ENCODE data around the gene SHKBP1. TPM values are rescaled to one million over a fixed set of nuclear protein-coding genes. Genes with fewer than 3 reads are reported as not detected.
A peak's percentile ranks its signal among the peaks of the same experiment; 100 is the strongest.

SHKBP1 gene
- polyA plus RNA-seq, 3 donors = 234 to 324 (median 284) TPM

GRCh38 chr19:40633207-40633606 lies 56.5 kb downstream of the SHKBP1 start:
- Histone ChIP-seq H3K4me3 (replicated peaks in 1 of 3; ENCODE audit: low read depth in 2 of 3, low read length in 3 of 3) (no peak overlapping the region), H3K4me1 (ENCODE audit: control insufficient read depth in 1 of 2, insufficient read depth in 2 of 2, low read length in 2 of 2) (peaks cover 0 to 4% of the 10 kb centered on the region in 2 donors), H3K27me3 (ENCODE audit: control insufficient read depth in 2 of 2, insufficient read depth in 2 of 2, low read length in 2 of 2) (peaks cover 0 to 5% of the 10 kb centered on the region in 2 donors), H3K9ac (ENCODE audit: insufficient read depth, low read length, poor library complexity, severe bottlenecking) (no peak overlapping the region), H3K9me3 (replicated peaks in 1 of 2; ENCODE audit: control insufficient read depth in 1 of 2, insufficient read depth in 1 of 2, low read length in 2 of 2) (no peaks in the 10 kb centered on the region), H2AFZ (ENCODE audit: insufficient read depth, low read depth, low read length, poor library complexity, severe bottlenecking) (no peak overlapping the region), H3K4me2 (replicated peaks; ENCODE audit: extremely low read depth, low read length, poor library complexity, severe bottlenecking) (no peak overlapping the region), H4K20me1 (ENCODE audit: insufficient read depth, low read length) (no peaks in the 10 kb centered on the region), H3K79me2 (ENCODE audit: insufficient read depth, low read length) (no peaks in the 10 kb centered on the region), H3K27ac (ENCODE audit: low read depth in 1 of 2, low read length in 2 of 2) (no peak overlapping the region), H3K36me3 (replicated peaks in 1 of 2; ENCODE audit: control insufficient read depth in 1 of 2, insufficient read depth in 2 of 2, low read length in 2 of 2) (no peaks in the 10 kb centered on the region)
- Mint-ChIP-seq H3K9me3 (peaks cover 0 to 2% (median 0%) of the 10 kb centered on the region in 7 donors), H3K4me1 (peaks cover 4% of the 10 kb centered on the region), H3K36me3 (peaks cover 3 to 5% of the 10 kb centered on the region in 2 donors), H3K27ac (peak overlapping the region in 1 of 7 donors; percentile 14), H3K4me3 (peak overlapping the region in 1 of 2 donors; percentile 47), H3K27me3 (ENCODE audit: low read depth in 3 of 3) (peaks cover 10 to 22% (median 10%) of the 10 kb centered on the region in 3 donors)
- DNase-seq = no peak
- no peak for TF ChIP-seq CTCF (IDR thresholded peaks at IDR 0.05)
- intact Hi-C loops (cut with micrococcal nuclease) = loop anchor here (5.0 kb wide), 2 partner anchors 91 to 326 kb away; no protein-coding TSS in a partner anchor
- no CpG with 5 or more reads among the region's 5 CpGs for WGBS (ENCODE audit: insufficient coverage)

GRCh38 chr19:40638327-40638726 lies 61.7 kb downstream of the SHKBP1 start:
- no CpG with 5 or more reads among the region's 1 CpG for WGBS (ENCODE audit: insufficient coverage)
- Histone ChIP-seq H4K20me1 (ENCODE audit: insufficient read depth, low read length) (no peaks in the 10 kb centered on the region), H3K27me3 (ENCODE audit: control insufficient read depth in 2 of 2, insufficient read depth in 2 of 2, low read length in 2 of 2) (peaks cover 0 to 5% of the 10 kb centered on the region in 2 donors), H3K9me3 (replicated peaks in 1 of 2; ENCODE audit: control insufficient read depth in 1 of 2, insufficient read depth in 1 of 2, low read length in 2 of 2) (no peaks in the 10 kb centered on the region), H3K79me2 (ENCODE audit: insufficient read depth, low read length) (no peaks in the 10 kb centered on the region), H3K4me2 (replicated peaks; ENCODE audit: extremely low read depth, low read length, poor library complexity, severe bottlenecking) (no peak overlapping the region), H3K36me3 (replicated peaks in 1 of 2; ENCODE audit: control insufficient read depth in 1 of 2, insufficient read depth in 2 of 2, low read length in 2 of 2) (no peaks in the 10 kb centered on the region), H3K9ac (ENCODE audit: insufficient read depth, low read length, poor library complexity, severe bottlenecking) (no peak overlapping the region), H3K4me3 (replicated peaks in 1 of 3; ENCODE audit: low read depth in 2 of 3, low read length in 3 of 3) (no peak overlapping the region), H3K27ac (ENCODE audit: low read depth in 1 of 2, low read length in 2 of 2) (no peak overlapping the region), H2AFZ (ENCODE audit: insufficient read depth, low read depth, low read length, poor library complexity, severe bottlenecking) (no peak overlapping the region), H3K4me1 (ENCODE audit: control insufficient read depth in 1 of 2, insufficient read depth in 2 of 2, low read length in 2 of 2) (peaks cover 0 to 4% of the 10 kb centered on the region in 2 donors)
- Mint-ChIP-seq H3K27ac (no peak overlapping the region), H3K27me3 (ENCODE audit: low read depth in 3 of 3) (peaks cover 11 to 21% (median 21%) of the 10 kb centered on the region in 3 donors), H3K9me3 (peaks cover 0 to 2% (median 0%) of the 10 kb centered on the region in 7 donors), H3K4me1 (peaks cover 8% of the 10 kb centered on the region), H3K36me3 (no peaks in the 10 kb centered on the region), H3K4me3 (no peak overlapping the region)
- TF ChIP-seq CTCF (IDR thresholded peaks at IDR 0.05) = no peak
- intact Hi-C loops (cut with micrococcal nuclease) = no loop called here
- DNase-seq = no peak
